SH-SY5Y (cell line): ENCODE measurements around the gene ZNF41.

Experiments
- GATA2 ChIP-seq: IDR thresholded peaks from 2 replicates; pipeline ENCODE4 v1.6.1; 2011; ENCODE audit warnings: mild to moderate bottlenecking, low read depth, low read length
- GATA3 ChIP-seq: IDR thresholded peaks from 2 replicates; pipeline ENCODE4 v1.6.1; 2011; ENCODE audit warnings: low read depth, mild to moderate bottlenecking, low read length, moderate library complexity

- TF ChIP-seq GATA3 (no peak), GATA2 (no peak)
Observed at GRCh38 chrX:47448165-47448806, 34.7 kb downstream of the ZNF41 start.
